DND-41 (cell line): ENCODE results near the gene ZFP36.

Source experiments
- ATAC-seq: fragments of 200-7000 bp; cut with Tn5 transposase; 3 replicates; pipeline ENCODE4 v1.9.1; 2021; ENCODE audit warnings: low read depth; ENCODE audit not compliant: insufficient read depth
- DNase-seq: peaks from one replicate; pipeline ENCODE4 v3.0.0-alpha.2; 2020
- H2AFZ ChIP-seq: 2 replicates; pipeline ENCODE4 v1.6.0; 2012; ENCODE audit warnings: low read depth, low read length
- H3K27ac ChIP-seq: 2 replicates; pipeline ENCODE4 v1.5.1; 2012; ENCODE audit warnings: low read length, inconsistent platforms
- H3K27me3 ChIP-seq: fragments of 200-600 bp; sonication (generic); 2 replicates; pipeline ENCODE4 v1.6.0; 2012; ENCODE audit warnings: low read length, mild to moderate bottlenecking, inconsistent platforms; ENCODE audit not compliant: insufficient read depth, poor library complexity
- H3K36me3 ChIP-seq: 2 replicates; pipeline ENCODE4 v1.5.1; 2012; ENCODE audit warnings: low read length, inconsistent platforms; ENCODE audit not compliant: insufficient read depth
- H3K4me1 ChIP-seq: 2 replicates; pipeline ENCODE4 v1.5.1; 2012; ENCODE audit warnings: mild to moderate bottlenecking, low read length; ENCODE audit not compliant: insufficient read depth
- H3K4me2 ChIP-seq: 2 replicates; pipeline ENCODE4 v1.6.0; 2012; ENCODE audit warnings: mild to moderate bottlenecking, moderate library complexity, low read length, inconsistent platforms; ENCODE audit not compliant: insufficient read depth
- H3K4me3 ChIP-seq, 2 experiments: fragments of 200-600 bp in 1 of 2; shearing (Covaris generic) in 1 of 2; 2 replicates each; pipeline ENCODE4 v1.5.1; 2012 to 2016; ENCODE audit warnings: inconsistent platforms in 2 of 2, low read length in 2 of 2, mild to moderate bottlenecking in 2 of 2, low read depth in 1 of 2, moderate library complexity in 1 of 2
- H3K79me2 ChIP-seq: 2 replicates; pipeline ENCODE4 v1.6.0; 2012; ENCODE audit warnings: low read length, inconsistent platforms; ENCODE audit not compliant: insufficient read depth
- H3K9ac ChIP-seq: 2 replicates; pipeline ENCODE4 v1.6.0; 2012; ENCODE audit warnings: low read depth, mild to moderate bottlenecking, inconsistent platforms, low read length, moderate library complexity
- H3K9me3 ChIP-seq: 2 replicates; pipeline ENCODE4 v1.5.1; 2012; ENCODE audit warnings: low read length, moderate library complexity, mild to moderate bottlenecking, inconsistent platforms; ENCODE audit not compliant: insufficient read depth, severe bottlenecking
- H4K20me1 ChIP-seq: 2 replicates; pipeline ENCODE4 v1.6.0; 2012; ENCODE audit warnings: low read length; ENCODE audit not compliant: insufficient read depth
- CTCF ChIP-seq: IDR thresholded peaks from 2 replicates; pipeline ENCODE4 v1.5.1; 2012; ENCODE audit warnings: borderline replicate concordance, low read length, moderate library complexity, mild to moderate bottlenecking; ENCODE audit not compliant: poor library complexity, severe bottlenecking; ENCODE audit errors: extremely low read depth
- EZH2 ChIP-seq: IDR thresholded peaks from 3 replicates; pipeline ENCODE4 v1.6.1; 2012; ENCODE audit warnings: borderline replicate concordance, low read depth, mild to moderate bottlenecking, moderate library complexity, low read length, inconsistent platforms; ENCODE audit not compliant: severe bottlenecking

The ZFP36 gene

GRCh38 chr19:39382991-39383828 is 23.4 kb upstream of the ZFP36 start:
- Histone ChIP-seq H3K4me2 (no peak overlapping the region), H3K36me3 (peaks cover 96% of the 10 kb centered on the region), H3K9ac (no peak overlapping the region), H3K27ac (no peak overlapping the region), H3K79me2 (no peaks in the 10 kb centered on the region), H2AFZ (no peak overlapping the region), H3K9me3 (no peaks in the 10 kb centered on the region), H4K20me1 (peaks cover 14% of the 10 kb centered on the region), H3K4me3 (no peak overlapping the region), H3K27me3 (no peaks in the 10 kb centered on the region), H3K4me1 (peaks cover 2% of the 10 kb centered on the region; the same call in 1 of the 2 replicates)
- DNase-seq (no peak), ATAC-seq (no peak)
- TF ChIP-seq CTCF (no peak), EZH2 (no peak)

GRCh38 chr19:39384839-39385568 is 21.6 kb upstream of the ZFP36 start:
- H3K79me2 ChIP-seq = peaks cover 11% of the 10 kb centered on the region
- DNase-seq = no peak
- no peak overlapping the region for H3K4me3 ChIP-seq
- H4K20me1 ChIP-seq = peaks cover 18% of the 10 kb centered on the region
- no peak overlapping the region for H2AFZ ChIP-seq
- no peak for TF ChIP-seq EZH2
- no peak for TF ChIP-seq CTCF
- H3K4me1 ChIP-seq = peaks cover 18% of the 10 kb centered on the region
- H3K36me3 ChIP-seq = peaks cover 96% of the 10 kb centered on the region
- H3K27me3 ChIP-seq = no peaks in the 10 kb centered on the region
- no peaks in the 10 kb centered on the region for H3K9me3 ChIP-seq
- no peak overlapping the region for H3K27ac ChIP-seq
- 0 out of 3 replicates have a peak, but pooled peaks have one; percentile 18 for ATAC-seq
- no peak overlapping the region for H3K9ac ChIP-seq
- no peak overlapping the region for H3K4me2 ChIP-seq

- H3K27ac ChIP-seq = no peak overlapping the region
- H3K27me3 ChIP-seq = no peaks in the 10 kb centered on the region
- no peak overlapping the region for H3K4me2 ChIP-seq
- no peak overlapping the region for H3K4me3 ChIP-seq
- ATAC-seq (no peak), DNase-seq (no peak)
- TF ChIP-seq CTCF (no peak), EZH2 (no peak)
- H3K79me2 ChIP-seq = peaks cover 18% of the 10 kb centered on the region
- no peak overlapping the region for H3K9ac ChIP-seq
- H3K9me3 ChIP-seq = no peaks in the 10 kb centered on the region
- H3K36me3 ChIP-seq = peaks cover 88% of the 10 kb centered on the region
- H2AFZ ChIP-seq = no peak overlapping the region
- peaks cover 18% of the 10 kb centered on the region for H4K20me1 ChIP-seq
- H3K4me1 ChIP-seq = peaks cover 22% of the 10 kb centered on the region
Observed at GRCh38 chr19:39385629-39386411, 20.8 kb upstream of the ZFP36 start.
